Measurements from ENCODE around the gene DVL2. TPM values are rescaled to one million over a fixed set of nuclear protein-coding genes. Genes with fewer than 3 reads are reported as not detected.

The DVL2 gene
- total and polyA plus RNA-seq, 8 donors, result 36.9 to 59.7 (median 52.3) TPM

DNA sequence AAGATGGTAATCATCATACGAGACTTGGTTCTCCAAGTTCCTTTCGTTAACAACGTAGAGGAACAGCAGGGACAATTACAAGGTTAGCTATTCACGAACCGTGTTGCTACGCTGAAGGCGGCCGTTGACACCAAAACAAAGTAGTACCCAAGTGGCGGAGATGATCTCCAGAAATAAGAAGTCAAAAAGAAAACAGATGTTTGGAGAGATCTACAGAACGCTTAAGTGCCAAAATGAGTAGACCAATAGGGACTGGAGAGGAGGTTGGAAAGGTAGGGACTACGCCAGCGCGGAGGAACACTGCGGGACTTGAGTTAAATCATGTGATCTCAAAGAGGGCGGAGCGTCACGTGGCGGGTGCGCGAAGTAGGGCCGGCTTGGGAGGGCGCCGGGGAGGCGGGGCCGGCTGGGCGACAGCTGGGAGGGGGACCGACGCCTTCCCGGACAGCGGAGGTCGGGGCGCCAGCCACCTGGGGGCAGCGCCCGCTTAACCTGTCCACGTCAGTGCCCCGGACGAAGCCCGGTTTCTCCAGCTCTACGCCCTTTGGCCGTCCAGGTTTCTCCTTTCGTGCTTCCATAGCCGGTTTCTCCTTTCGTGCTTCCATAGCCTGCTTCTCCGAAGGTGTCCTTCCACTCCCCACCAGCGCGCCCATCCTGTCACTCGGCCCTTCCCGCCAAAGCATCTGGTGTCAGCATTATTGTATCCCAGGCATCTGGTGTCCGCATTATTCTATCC is 8.6 kb upstream of the DVL2 start:
- TF ChIP-seq, protein P1, sequence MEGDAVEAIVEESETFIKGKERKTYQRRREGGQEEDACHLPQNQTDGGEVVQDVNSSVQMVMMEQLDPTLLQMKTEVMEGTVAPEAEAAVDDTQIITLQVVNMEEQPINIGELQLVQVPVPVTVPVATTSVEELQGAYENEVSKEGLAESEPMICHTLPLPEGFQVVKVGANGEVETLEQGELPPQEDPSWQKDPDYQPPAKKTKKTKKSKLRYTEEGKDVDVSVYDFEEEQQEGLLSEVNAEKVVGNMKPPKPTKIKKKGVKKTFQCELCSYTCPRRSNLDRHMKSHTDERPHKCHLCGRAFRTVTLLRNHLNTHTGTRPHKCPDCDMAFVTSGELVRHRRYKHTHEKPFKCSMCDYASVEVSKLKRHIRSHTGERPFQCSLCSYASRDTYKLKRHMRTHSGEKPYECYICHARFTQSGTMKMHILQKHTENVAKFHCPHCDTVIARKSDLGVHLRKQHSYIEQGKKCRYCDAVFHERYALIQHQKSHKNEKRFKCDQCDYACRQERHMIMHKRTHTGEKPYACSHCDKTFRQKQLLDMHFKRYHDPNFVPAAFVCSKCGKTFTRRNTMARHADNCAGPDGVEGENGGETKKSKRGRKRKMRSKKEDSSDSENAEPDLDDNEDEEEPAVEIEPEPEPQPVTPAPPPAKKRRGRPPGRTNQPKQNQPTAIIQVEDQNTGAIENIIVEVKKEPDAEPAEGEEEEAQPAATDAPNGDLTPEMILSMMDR (IDR thresholded peaks at IDR 0.05), result no peak
- H3K9me3 ChIP-seq, result no peaks in the 10 kb centered on the region
- H3K4me1 ChIP-seq, result peaks cover 17 to 38% of the 10 kb centered on the region in 2 donors
- peak overlapping the region; percentile 91 to 99 for H3K4me3 ChIP-seq
- no peaks in the 10 kb centered on the region for H3K27me3 ChIP-seq
- ATAC-seq (peak; percentile 65), DNase-seq (peak; percentile 96 to 99 (median 96))
- peaks cover 0 to 50% of the 10 kb centered on the region in 2 donors for H3K36me3 ChIP-seq
- peak overlapping the region; percentile 96 to 97 for H3K27ac ChIP-seq
- intact Hi-C loops (cut with DNase I), result no loop called here

DNA sequence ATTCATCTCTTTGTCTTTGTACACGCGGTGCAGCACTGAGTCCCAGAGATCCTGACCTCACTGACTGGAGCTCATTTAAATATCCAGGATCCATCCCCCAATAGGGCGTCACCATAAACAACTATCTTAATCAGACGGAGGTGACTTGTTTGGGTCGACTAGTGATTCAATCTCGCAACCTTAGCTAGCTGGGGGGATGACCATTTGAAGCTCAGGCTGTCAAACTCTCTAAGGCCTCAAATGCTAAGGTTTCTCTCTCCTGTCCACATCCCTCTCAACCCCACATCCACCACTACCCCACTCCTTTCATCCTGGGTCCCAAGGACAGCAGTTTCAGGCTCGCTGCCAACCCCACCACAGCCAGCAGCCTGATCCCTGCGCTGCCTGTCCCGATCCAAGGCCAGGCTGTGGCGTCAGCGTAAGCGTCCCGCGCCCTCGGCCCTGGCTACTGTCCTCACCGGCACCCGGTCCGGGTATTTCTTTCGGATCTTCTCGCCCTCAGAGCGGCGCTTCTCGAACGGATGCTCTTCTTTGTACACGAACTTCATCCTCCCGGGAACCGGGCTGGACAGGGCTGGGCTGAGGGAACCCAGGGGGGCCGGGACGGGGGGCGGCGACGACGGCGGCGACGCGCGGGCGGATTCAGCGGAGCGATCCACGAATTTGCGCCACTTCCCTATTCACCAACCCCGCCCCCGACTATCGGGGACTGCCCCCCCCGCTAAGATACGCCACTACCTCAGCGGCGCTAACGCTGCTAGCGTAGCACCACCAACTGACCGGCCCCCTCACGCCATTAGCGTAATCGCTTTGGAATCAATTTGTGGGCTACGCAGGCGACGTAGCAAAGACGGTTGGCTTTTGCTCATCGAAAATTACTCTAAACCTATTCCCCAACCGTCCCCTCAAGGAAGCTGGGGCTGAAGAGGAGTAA is 7.7 kb upstream of the DVL2 start, which contains the start of gene GABARAP:
GABARAP (minus strand) TSS at position 667 of the 934 bp plus-strand sequence; CDS start at position 548, 119 bp downstream.
- no peaks in the 10 kb centered on the region for H3K9me3 ChIP-seq
- H3K27ac ChIP-seq, result peak within 1 kb of the TSS; percentile 96 to 97
- ATAC-seq (peak; percentile 54), DNase-seq (peak; percentile 94 to 98 (median 96))
- intact Hi-C loops (cut with DNase I), result no loop called here
- peak within 1 kb of the TSS; percentile 91 to 99 for H3K4me3 ChIP-seq
- TF ChIP-seq, protein P1 (IDR thresholded peaks at IDR 0.05), result peak in 1 of 2 donors; percentile 12
- H3K4me1 ChIP-seq, result peaks cover 17 to 39% of the 10 kb centered on the region in 2 donors
- peaks cover 0 to 50% of the 10 kb centered on the region in 2 donors for H3K36me3 ChIP-seq
- H3K27me3 ChIP-seq, result no peaks in the 10 kb centered on the region

DNA sequence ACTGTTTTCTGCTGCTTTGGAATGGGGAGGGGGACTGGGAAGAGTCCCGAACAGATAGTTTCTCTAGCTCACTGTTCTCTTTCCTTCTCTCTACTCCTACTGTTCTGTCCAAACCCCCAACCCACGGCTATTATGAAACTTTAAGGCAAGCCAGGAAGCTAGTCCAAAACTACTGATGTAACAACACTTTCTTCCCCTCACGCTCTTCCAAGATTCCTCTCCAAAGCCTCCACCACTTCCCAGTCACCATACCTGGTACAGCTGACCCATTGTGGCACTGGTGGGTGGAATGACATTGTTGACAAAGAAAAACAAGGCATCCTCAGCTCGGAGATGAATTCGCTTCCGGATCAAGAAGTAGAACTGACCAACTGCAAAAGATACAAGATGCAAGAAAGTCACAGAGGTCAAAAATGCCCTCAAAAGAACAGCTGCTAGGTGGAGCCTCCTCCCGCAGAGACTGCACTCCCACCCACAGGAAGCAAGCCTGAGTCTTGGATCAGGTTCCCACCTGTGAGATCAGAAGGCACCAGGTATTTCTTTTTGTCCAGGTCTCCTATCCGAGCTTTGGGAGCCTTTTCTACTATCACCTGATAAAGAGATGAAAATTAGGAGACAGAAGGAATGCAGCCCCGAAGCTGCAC is 6.9 kb upstream of the DVL2 start:
- TF ChIP-seq, protein P1 (IDR thresholded peaks at IDR 0.05), result no peak
- H3K4me1 ChIP-seq, result peaks cover 17 to 47% of the 10 kb centered on the region in 2 donors
- no peaks in the 10 kb centered on the region for H3K27me3 ChIP-seq
- no peak for DNase-seq
- ATAC-seq, result no peak
- peak overlapping the region; percentile 96 to 97 for H3K27ac ChIP-seq
- intact Hi-C loops (cut with DNase I), result no loop called here
- peaks cover 0 to 50% of the 10 kb centered on the region in 2 donors for H3K36me3 ChIP-seq
- H3K9me3 ChIP-seq, result no peaks in the 10 kb centered on the region
- peak overlapping the region; percentile 91 to 99 for H3K4me3 ChIP-seq

DNA sequence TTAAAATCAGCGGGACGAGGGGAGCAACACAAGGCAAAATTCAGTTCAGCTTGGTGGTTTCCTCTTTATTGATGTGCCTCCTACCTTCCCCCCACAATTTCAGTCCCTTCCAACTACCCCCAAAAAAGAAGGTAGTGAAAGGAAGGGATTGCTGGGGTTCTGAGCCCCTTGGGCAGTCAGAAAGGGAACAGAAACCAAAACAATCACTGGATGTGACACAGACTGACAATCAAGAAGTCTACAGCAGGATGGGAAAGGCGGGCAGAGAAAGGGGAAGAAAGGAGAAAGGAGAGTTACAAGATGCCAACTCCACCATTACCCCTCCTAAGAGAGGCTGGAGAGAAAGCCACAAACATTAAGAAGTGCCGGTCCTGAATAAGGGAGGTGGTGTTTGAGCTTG is 6.1 kb upstream of the DVL2 start:
- H3K27me3 ChIP-seq, result no peaks in the 10 kb centered on the region
- ATAC-seq (no peak), DNase-seq (no peak)
- H3K9me3 ChIP-seq, result no peaks in the 10 kb centered on the region
- TF ChIP-seq, protein P1 (IDR thresholded peaks at IDR 0.05), result no peak
- H3K27ac ChIP-seq, result peak overlapping the region; percentile 96 to 97
- peaks cover 0 to 50% of the 10 kb centered on the region in 2 donors for H3K36me3 ChIP-seq
- H3K4me3 ChIP-seq, result peak overlapping the region; percentile 91 to 99
- intact Hi-C loops (cut with DNase I), result no loop called here
- H3K4me1 ChIP-seq, result peaks cover 19 to 55% of the 10 kb centered on the region in 2 donors

All from left lung (tissue), 10 donors.